Mesenchymal stem cell (in vitro differentiated cells and primary cell): ENCODE data around the gene PKHD1.

Source experiments
- DNase-seq: peaks from one replicate; pipeline ENCODE4 v3.0.0-alpha.2; 2013
- H2AFZ ChIP-seq: one replicate; pipeline ENCODE4 v1.6.1; 2013; ENCODE audit warnings: low read depth, mild to moderate bottlenecking, control low read depth, inconsistent platforms, low read length, moderate library complexity
- H2AK5ac ChIP-seq: 2 replicates; pipeline ENCODE4 v1.6.1; 2013; ENCODE audit warnings: low read length, moderate library complexity, mild to moderate bottlenecking, inconsistent platforms; ENCODE audit not compliant: severe bottlenecking
- H2BK120ac ChIP-seq: one replicate; pipeline ENCODE4 v1.6.1; 2013; ENCODE audit warnings: low read depth, mild to moderate bottlenecking, inconsistent platforms, low read length, moderate library complexity
- H2BK12ac ChIP-seq, 2 experiments: one replicate each; pipeline ENCODE4 v1.6.1; 2013; ENCODE audit warnings: inconsistent platforms in 2 of 2, low read length in 2 of 2, mild to moderate bottlenecking in 2 of 2, moderate library complexity in 2 of 2, control low read depth in 1 of 2
- H2BK15ac ChIP-seq: one replicate; pipeline ENCODE4 v1.6.1; 2013; ENCODE audit warnings: mild to moderate bottlenecking, low read depth, inconsistent platforms; ENCODE audit not compliant: poor library complexity, severe bottlenecking
- H2BK5ac ChIP-seq: 2 replicates; pipeline ENCODE4 v1.6.1; 2013; ENCODE audit warnings: low read depth, mild to moderate bottlenecking, low read length, control low read depth, inconsistent platforms; ENCODE audit not compliant: poor library complexity, severe bottlenecking
- H3K14ac ChIP-seq, 2 experiments: one replicate each; pipeline ENCODE4 v1.6.1; 2013; ENCODE audit warnings: inconsistent platforms in 2 of 2, low read length in 2 of 2, control low read depth in 1 of 2, mild to moderate bottlenecking in 1 of 2, moderate library complexity in 1 of 2
- H3K18ac ChIP-seq, 2 experiments: one replicate each; pipeline ENCODE4 v1.6.1; 2013; ENCODE audit warnings: inconsistent platforms in 2 of 2, low read length in 2 of 2, control low read depth in 1 of 2, low read depth in 1 of 2, mild to moderate bottlenecking in 1 of 2
- H3K23ac ChIP-seq, 2 experiments: one replicate each; pipeline ENCODE4 v1.6.1; 2013; ENCODE audit warnings: inconsistent platforms in 2 of 2, low read length in 2 of 2, mild to moderate bottlenecking in 2 of 2, moderate library complexity in 2 of 2, control low read depth in 1 of 2
- H3K27ac ChIP-seq: 2 replicates; pipeline ENCODE4 v1.5.1; 2013; ENCODE audit warnings: mild to moderate bottlenecking, moderate library complexity, low read length, control low read depth, inconsistent platforms; ENCODE audit not compliant: poor library complexity, severe bottlenecking
- H3K27me3 ChIP-seq, 2 experiments: 2 replicates each; pipeline versions ENCODE4 v1.6.1 to v1.7.0; 2013; ENCODE audit warnings: low read length in 2 of 2, mild to moderate bottlenecking in 2 of 2, moderate library complexity in 2 of 2, control low read depth in 1 of 2, inconsistent platforms in 1 of 2; ENCODE audit not compliant: control insufficient read depth in 1 of 2, insufficient read depth in 1 of 2
- H3K36me3 ChIP-seq, 2 experiments: 2 replicates each; pipeline versions ENCODE4 v1.6.1 to v1.7.0; 2013; ENCODE audit warnings: low read length in 2 of 2, control low read depth in 1 of 2, inconsistent platforms in 1 of 2, low read depth in 1 of 2, mild to moderate bottlenecking in 1 of 2; ENCODE audit not compliant: insufficient read depth in 2 of 2, control insufficient read depth in 1 of 2
- H3K4ac ChIP-seq, 2 experiments: one replicate each; pipeline ENCODE4 v1.6.1; 2013; ENCODE audit warnings: inconsistent platforms in 2 of 2, low read length in 2 of 2, mild to moderate bottlenecking in 2 of 2, moderate library complexity in 2 of 2, control low read depth in 1 of 2, low read depth in 1 of 2
- H3K4me1 ChIP-seq: 2 replicates; pipeline ENCODE4 v1.6.1; 2013; ENCODE audit warnings: low read depth, low read length, control low read depth; ENCODE audit not compliant: control insufficient read depth, insufficient read depth
- H3K4me2 ChIP-seq: 2 replicates; pipeline ENCODE4 v1.6.1; 2013; ENCODE audit warnings: low read length, mild to moderate bottlenecking, inconsistent platforms; ENCODE audit not compliant: poor library complexity, severe bottlenecking
- H3K4me3 ChIP-seq, 2 experiments: 2 replicates each; pipeline versions ENCODE4 v1.5.1 to v1.7.0; 2013; ENCODE audit warnings: low read length in 2 of 2, mild to moderate bottlenecking in 2 of 2, control low read depth in 1 of 2, low read depth in 1 of 2; ENCODE audit not compliant: insufficient read depth in 1 of 2
- H3K79me1 ChIP-seq: replicated peaks from 2 replicates; pipeline ENCODE4 v1.6.1; 2013; ENCODE audit warnings: mild to moderate bottlenecking, control low read depth, low read length, inconsistent platforms; ENCODE audit not compliant: poor library complexity, severe bottlenecking
- H3K9ac ChIP-seq: 2 replicates; pipeline ENCODE4 v1.7.0; 2013; ENCODE audit warnings: mild to moderate bottlenecking, low read length, moderate library complexity
- H3K9me3 ChIP-seq: 2 replicates; pipeline ENCODE4 v1.7.0; 2013; ENCODE audit warnings: mild to moderate bottlenecking, low read length; ENCODE audit not compliant: control insufficient read depth
- H4K8ac ChIP-seq: one replicate; pipeline ENCODE4 v1.6.1; 2013; ENCODE audit warnings: inconsistent platforms, mild to moderate bottlenecking, low read length, moderate library complexity
- H4K91ac ChIP-seq: one replicate; pipeline ENCODE4 v1.6.1; 2013; ENCODE audit warnings: mild to moderate bottlenecking, low read length, inconsistent platforms
- WGBS: methylation state at CpG from one replicate; pipeline ENCODE4 v1.1.7; 2013; ENCODE audit warnings: mixed read lengths; 5-methylcytosine and 5-hydroxymethylcytosine counted together

The PKHD1 gene

DNA sequence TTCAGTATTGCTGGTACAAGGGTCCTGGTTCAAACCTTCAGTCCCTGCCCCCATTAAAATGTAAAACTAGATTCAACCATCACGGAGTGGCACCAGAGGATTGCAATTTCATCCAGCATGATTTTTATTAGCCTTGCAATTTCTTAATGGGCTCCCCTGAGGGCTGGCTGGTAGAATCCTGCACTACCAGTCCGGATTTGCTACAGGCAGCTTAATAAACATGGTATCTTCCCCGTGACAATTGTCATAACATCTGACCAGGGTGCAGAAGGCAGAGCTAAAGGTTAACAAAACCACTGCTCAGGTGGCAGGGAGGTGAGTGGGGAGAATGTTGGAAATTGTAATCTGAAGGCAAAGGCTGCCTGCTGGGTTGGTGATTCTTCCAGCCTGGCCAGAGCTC, 94.5 kb downstream of the PKHD1 start:
- Histone ChIP-seq H3K14ac (no peak overlapping the region), H3K4me3 (no peak overlapping the region), H4K8ac (no peak overlapping the region), H2BK120ac (no peak overlapping the region), H2BK15ac (no peak overlapping the region), H2BK5ac (no peak overlapping the region), H3K4ac (no peak overlapping the region), H3K23ac (no peak overlapping the region), H2BK12ac (no peak overlapping the region), H3K36me3 (no peaks in the 10 kb centered on the region), H2AFZ (no peak overlapping the region), H3K18ac (no peak overlapping the region), H3K79me1 (no peaks in the 10 kb centered on the region), H2AK5ac (no peak overlapping the region), H3K27ac (no peak overlapping the region), H4K91ac (no peak overlapping the region), H3K4me1 (no peaks in the 10 kb centered on the region), H3K9ac (no peak overlapping the region), H3K9me3 (no peaks in the 10 kb centered on the region), H3K4me2 (no peak overlapping the region), H3K27me3 (peaks cover 0 to 6% of the 10 kb centered on the region in 2 experiments)
- WGBS: 63% methylated on average over 3 of the region's 3 CpGs
- DNase-seq: no peak

DNA sequence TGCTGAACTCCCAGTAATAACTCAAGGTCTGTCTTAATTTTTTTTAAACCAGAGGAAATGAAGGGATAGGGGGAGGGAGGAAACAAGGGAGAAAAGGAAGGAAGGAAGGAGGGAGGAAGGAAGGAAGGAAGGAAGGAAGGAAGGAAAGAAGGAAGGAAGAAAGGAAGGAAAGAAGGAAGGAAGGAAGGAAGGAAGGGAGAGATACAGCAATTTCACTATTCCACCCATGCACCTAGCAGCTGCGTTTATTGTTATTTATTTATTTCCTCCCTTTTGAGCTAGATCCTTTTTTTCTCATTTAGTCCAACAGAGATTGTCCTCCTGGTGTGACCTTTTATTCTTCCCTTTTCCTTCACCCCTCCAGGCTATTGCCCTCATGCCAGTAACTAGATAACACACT, 97.6 kb downstream of the PKHD1 start:
- Histone ChIP-seq H2AFZ (no peak overlapping the region), H3K4me3 (no peak overlapping the region), H3K18ac (no peak overlapping the region), H3K23ac (no peak overlapping the region), H2BK120ac (no peak overlapping the region), H3K9ac (no peak overlapping the region), H4K91ac (no peak overlapping the region), H2BK5ac (no peak overlapping the region), H3K4me1 (no peaks in the 10 kb centered on the region), H2AK5ac (no peak overlapping the region), H3K27me3 (peaks cover 0 to 6% of the 10 kb centered on the region in 2 experiments), H3K36me3 (no peaks in the 10 kb centered on the region), H3K4ac (no peak overlapping the region), H2BK15ac (no peak overlapping the region), H4K8ac (no peak overlapping the region), H3K79me1 (no peaks in the 10 kb centered on the region), H3K4me2 (no peak overlapping the region), H2BK12ac (no peak overlapping the region), H3K14ac (no peak overlapping the region), H3K9me3 (no peaks in the 10 kb centered on the region), H3K27ac (no peak overlapping the region)
- no peak for DNase-seq
- 96% methylated on average over 1 of the region's 1 CpG for WGBS

DNA sequence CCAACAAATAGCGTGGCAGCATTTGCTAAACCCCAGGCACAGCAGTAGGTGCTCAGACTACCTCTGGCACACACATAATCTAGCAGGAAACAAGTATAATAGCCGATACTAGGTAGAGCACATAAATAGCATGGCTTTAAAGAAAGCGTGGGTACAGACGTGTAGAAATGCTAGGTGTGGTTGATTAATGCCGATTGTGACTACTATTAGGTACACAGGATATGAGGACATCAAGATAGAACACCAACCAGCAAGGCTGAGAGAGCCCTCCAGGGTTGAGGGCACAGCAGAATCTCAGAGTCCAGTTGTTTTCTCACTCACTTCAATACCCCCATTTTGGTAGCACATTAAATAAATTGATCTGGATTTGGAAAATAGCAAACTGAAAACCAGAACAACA, 100.5 kb downstream of the PKHD1 start:
- H3K79me1 ChIP-seq: no peaks in the 10 kb centered on the region
- no peak overlapping the region for H3K4ac ChIP-seq
- no peak overlapping the region for H4K91ac ChIP-seq
- no peaks in the 10 kb centered on the region for H3K9me3 ChIP-seq
- H3K18ac ChIP-seq: no peak overlapping the region
- no peak overlapping the region for H2BK120ac ChIP-seq
- H3K36me3 ChIP-seq: no peaks in the 10 kb centered on the region
- H3K4me1 ChIP-seq: no peaks in the 10 kb centered on the region
- WGBS: 84% methylated on average over 5 of the region's 5 CpGs
- H3K14ac ChIP-seq: no peak overlapping the region
- no peak overlapping the region for H3K23ac ChIP-seq
- H3K4me3 ChIP-seq: no peak overlapping the region
- no peak overlapping the region for H3K4me2 ChIP-seq
- H3K27me3 ChIP-seq: no peaks in the 10 kb centered on the region
- H2BK12ac ChIP-seq: no peak overlapping the region
- H2BK5ac ChIP-seq: no peak overlapping the region
- H2AK5ac ChIP-seq: no peak overlapping the region
- no peak overlapping the region for H3K27ac ChIP-seq
- H2AFZ ChIP-seq: no peak overlapping the region
- H3K9ac ChIP-seq: no peak overlapping the region
- no peak for DNase-seq
- H4K8ac ChIP-seq: no peak overlapping the region
- no peak overlapping the region for H2BK15ac ChIP-seq

DNA sequence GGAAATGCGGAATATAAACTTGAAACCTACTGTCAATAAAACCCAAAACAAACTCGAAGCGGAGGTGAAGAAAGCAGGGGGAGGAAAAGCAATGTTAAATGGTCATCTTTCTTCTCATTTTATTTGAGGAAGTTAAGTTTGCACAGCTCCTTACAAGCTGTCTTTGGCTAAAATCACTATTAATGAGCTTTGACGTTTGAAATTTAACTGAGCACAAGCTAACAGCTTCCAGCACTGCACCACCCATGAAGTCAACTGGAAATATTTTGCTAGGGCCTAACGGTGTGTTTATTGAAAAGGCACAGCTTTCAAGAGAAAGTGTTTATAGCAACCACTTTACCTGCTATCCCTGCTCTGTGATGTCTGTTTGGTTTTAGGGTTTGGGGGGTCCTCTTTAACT, 103.8 kb downstream of the PKHD1 start:
- Histone ChIP-seq H2BK12ac (no peak overlapping the region), H3K79me1 (no peaks in the 10 kb centered on the region), H2AK5ac (no peak overlapping the region), H3K27ac (no peak overlapping the region), H2AFZ (no peak overlapping the region), H3K4me2 (no peak overlapping the region), H3K9ac (no peak overlapping the region), H3K27me3 (peaks cover 0 to 3% of the 10 kb centered on the region in 2 experiments), H2BK15ac (no peak overlapping the region), H4K8ac (no peak overlapping the region), H3K4ac (no peak overlapping the region), H3K23ac (no peak overlapping the region), H3K9me3 (no peaks in the 10 kb centered on the region), H2BK120ac (no peak overlapping the region), H2BK5ac (no peak overlapping the region), H3K18ac (no peak overlapping the region), H3K14ac (no peak overlapping the region), H4K91ac (no peak overlapping the region), H3K36me3 (no peaks in the 10 kb centered on the region), H3K4me1 (no peaks in the 10 kb centered on the region), H3K4me3 (no peak overlapping the region)
- 5% methylated on average over 2 of the region's 5 CpGs for WGBS
- no peak for DNase-seq
